ENCODE measurements around the gene PRSS53. TPM values are rescaled to one million over a fixed set of nuclear protein-coding genes. Genes with fewer than 3 reads are reported as not detected.
"Not testable (repeated sequence)": the region's sequence is repeated elsewhere in the genome, so short reads cannot be mapped to it uniquely, and the experiment has no call there.

Gene PRSS53
- 1.3 TPM in 2 replicates for total RNA-seq (2014; rRNA removed; shearing (Covaris generic))
- polyA plus RNA-seq (2014; cell fraction: nucleus; rRNA removed) = 10.5 and 18.7 TPM in 2 replicates

DNA sequence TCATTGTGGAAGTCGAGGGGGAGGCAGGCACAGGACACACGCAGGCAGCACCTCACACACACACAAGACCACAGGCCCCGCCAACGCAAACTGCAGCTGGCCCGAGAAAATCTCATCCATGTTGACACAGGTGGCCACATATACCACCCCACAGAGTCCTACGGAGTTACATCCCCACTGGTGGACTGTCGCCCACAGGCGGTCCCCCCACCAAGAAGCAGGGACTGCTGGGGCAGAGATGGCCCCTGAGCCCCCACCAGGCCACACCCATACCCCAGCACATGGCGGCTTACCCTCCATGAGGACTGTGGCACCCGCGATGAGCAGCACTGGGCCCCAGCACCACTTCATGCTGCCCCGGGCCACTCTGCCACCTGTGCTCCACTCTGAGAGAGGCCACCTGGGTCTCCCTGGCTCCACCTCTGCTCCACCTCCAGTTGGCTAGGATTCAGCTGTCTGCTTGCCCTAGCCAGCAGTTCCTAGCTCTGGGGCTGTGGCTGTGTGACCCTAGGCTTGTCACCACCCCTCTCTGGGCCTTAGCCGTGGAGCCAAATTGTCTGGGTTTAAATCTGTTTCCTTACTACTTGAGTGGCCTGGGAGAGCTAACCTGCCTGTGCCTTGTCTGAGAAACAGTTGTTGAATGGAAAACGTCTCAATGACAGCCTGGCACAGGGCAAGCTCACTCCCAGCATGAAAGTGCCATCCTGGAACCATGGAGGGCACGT, at the start of gene PRSS53:
Gene PRSS53, minus strand, starts transcription at position 485 of the 725 bp plus-strand sequence. Its CDS starts 134 bp downstream, at position 351.
- no peak for DNase-seq (ENCODE audit: extremely low read depth, low read depth)

DNA sequence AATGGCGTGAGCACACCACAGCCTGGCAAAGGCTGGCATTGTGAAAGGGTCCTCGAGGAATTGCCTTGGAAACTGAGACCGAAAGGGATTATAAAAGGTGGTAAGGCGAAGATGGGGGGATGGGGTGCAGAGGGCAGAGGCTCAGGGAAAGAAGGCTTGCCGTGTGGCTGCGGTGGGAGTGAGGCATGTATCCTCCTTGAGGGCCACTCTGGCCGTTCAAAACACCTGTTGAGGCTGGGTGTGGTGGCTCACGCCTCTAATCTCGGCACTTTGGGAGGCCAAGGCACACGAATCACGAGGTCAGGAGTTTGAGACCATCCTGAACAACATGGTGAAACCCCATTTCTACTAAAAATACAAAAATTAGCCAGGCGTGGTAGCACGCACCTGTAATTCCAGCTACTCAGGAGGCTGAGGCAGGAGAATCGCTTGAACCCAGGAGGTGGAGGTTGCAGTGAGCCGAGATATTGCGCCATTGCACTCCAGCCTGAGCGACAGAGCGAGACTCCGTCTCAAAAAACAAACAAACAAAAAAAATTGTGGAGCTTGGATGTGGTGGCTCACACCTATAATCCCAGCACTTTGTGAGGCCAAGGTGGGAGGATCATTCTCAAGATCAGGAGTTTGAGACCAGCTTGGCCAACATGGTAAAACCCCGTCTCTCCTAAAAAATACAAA, 48.2 kb upstream of the PRSS53 start:
- not testable (repeated sequence) for DNase-seq (ENCODE audit: extremely low read depth, low read depth)

DNA sequence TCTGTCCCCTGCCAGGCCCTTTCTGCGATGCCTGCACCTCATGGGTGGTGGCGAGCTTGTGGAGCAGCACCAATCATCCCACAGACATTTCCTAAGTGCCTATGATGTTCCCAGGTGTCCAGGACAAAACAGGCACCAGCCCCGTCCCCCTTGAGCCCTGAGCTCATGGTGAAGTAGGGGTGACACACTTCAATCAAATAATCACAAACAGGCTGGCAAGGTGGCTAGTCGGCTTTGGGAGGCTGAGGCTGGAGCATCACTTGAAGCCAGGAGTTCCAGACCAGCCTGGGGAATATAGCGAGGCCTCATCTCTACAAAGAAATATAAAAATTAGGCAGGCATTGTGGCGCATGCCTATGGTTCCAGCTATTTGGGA, 47.5 kb upstream of the PRSS53 start:
- DNase-seq (ENCODE audit: extremely low read depth, low read depth) = no peak

DNA sequence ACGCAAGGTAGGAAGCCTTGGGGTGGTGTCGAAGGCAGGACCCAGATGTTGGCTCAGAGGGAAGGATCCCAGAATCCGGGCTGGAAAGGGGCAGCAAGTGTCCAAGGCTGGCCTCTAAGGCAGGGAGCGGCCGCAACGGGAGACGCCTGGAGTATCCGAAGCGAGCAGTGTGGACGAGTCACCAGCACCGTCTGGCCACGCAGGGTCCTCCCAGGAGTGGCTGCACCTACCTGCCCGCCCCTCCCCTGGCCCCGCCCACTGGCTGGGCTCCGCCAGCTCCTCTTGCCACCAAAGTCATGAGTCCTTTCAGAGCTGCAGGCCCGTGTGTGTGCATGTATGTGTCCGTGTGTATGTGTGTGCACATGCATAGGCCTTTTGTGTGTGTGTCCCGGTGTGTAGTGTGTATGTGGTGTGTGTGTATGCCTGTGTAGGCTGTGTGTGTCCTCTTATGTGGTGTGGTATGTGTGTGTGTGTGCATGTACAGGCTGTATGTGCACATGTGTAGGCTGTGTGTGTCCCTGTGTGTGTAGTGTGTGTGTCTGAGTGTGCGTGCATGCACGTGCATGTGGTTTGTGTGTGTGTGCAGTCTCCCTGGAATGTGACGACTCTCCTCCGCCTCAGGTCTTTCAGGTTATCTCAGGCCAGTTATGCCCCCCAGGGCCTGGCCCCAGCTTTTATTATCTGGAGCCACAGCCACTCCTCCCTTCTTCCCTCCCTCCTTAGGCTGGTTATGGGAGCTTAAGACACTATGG, 47.0 kb upstream of the PRSS53 start, which contains the start of gene PRSS8:
Gene PRSS8, minus strand, starts transcription at position 193 of the 752 bp plus-strand sequence. CDS start 229 bp downstream, outside the sequence.
- no peak for DNase-seq (ENCODE audit: extremely low read depth, low read depth)

DNA sequence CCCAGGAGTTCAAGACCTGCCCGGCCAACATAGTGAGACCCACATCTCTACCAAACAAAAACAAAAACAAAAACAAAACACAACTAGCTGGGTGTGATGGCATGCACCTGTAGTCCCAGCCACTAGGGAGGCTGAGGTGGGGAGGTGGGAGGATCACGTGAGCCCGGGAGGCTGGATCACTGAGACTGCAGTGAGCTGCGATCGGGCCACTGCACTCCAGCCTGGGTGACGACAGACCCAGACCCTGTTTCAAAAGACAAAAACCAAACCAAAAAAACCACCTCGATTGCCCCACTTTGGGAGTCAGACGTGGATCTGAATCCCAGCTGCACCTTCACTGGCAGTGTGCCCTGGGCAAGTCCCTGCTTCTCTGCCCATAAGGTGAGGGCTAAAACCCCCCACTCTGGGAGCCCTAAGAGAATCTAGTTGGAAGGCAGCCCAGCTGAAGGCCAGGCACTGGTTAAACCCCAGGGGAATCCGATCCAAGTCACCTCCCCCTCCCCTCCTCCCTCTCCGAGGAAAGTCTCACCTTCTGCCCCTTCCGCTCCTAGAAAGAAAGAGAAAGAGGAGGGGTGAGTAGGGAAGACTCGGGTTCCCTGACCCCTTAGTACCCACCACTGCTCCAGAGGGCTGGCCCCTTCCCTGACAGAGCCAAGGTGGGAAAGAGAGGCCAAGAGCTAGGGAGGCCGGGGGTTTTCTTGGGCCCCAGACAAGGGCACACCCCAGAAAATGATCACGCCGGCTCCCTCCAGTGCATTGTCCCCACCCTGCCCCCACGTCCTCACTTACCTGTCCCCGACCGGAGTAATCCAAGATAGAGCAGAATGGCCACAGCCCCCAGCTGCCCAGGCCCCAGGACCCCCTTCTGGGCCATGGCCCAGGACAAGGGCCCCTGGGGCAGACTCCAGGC, 46.1 kb upstream of the PRSS53 start:
- no peak for DNase-seq (ENCODE audit: extremely low read depth, low read depth)

DNA sequence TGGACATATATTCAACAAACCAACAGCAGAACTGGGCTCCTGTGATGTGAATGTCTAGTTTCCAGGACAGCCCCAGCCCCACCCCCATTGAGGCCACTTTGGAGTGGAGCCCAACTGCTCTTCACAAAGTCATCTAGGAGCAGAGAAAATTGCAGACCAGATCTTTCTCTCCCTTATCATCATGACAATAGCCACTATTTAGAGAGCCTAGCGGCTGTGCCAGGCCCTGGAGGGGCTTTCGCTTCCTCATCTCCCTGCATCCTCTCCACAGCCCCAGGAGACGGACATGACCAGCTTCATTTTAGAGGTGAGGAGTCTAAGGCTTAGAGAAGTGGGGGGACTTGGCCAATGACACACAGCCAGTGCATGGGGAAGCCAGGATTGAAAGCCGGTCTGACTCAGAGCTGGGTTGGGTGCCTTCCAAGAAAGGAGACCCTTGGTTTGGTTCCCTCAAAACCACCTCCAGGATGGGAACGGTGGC, 45.4 kb upstream of the PRSS53 start:
- no peak for DNase-seq (ENCODE audit: extremely low read depth, low read depth)

DNA sequence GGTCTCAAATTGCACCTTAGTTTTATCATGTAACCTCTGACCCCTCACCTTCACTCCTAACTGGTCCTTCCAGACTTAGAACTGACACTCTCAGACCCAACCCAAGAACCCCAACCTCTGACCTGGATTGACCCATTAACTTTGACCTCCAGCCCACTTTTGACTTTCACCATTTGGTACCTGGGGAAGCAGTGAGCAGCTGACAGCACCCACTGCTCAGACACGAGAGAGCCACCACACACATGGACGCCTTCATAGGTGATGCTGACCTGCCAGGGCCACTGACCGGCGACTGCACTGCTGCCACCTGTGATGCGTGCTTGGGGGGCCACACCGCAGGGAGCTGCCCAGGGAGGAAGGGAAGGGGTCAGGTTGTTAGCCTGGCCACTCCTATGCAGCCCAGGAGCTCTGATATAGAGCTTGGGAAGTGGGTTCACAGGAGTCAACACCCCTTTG, 44.3 kb upstream of the PRSS53 start:
- DNase-seq (ENCODE audit: extremely low read depth, low read depth) = no peak

DNA sequence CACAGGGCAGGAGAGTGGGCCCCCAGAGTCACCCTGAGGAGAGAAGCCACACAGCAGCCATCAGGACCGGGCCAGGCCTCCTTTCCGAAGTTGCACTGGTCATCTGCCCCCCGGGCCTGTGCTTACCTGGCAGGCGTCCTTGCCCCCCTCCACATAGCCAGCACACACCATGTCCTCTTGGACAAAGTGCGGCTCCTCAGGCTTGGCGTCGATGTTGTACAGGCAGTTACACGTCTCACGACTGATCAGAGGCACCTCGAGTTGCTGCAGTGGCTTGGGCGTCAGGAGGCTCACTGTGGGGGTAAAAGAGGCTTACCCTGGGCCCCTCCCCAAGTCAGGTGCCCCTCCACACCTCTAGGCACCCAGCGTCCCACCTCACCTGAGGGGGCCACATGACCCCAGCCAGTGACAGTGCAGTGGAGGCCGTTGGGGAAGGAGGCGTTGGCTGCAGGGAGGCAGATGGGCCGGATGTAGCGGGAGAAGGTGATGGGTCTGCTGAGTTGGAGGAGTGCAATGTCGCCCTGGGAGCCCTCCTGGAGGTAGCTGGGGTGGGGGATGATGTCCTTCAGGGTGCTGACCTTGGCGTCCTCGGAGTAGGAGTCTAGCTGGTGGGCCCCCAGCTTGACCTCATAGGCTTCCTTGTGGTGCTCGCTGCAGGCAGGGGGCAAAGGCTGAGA, 43.7 kb upstream of the PRSS53 start:
- no peak for DNase-seq (ENCODE audit: extremely low read depth, low read depth)

DNA sequence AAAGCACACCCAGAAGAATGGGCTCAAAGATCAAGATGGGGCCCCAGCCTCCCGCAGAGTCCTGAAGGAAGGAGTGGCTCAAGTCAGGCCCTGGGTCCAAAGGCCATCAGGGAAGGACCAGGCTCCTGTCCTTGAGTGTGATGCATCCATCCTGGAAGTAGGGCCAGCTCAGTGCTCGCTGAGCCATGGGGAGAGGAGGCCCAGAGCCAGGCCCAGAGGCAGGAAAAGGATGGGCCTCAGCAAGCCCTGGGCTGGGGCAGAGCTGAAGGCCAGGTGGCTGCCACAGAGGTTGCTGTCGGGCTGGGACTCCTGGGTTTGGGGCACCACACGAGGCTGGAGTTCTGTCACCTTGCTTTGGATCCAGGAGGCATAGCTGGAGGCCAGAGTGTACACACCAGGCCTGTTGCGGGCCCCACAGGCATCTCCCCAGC, 43.1 kb upstream of the PRSS53 start:
- DNase-seq (ENCODE audit: extremely low read depth, low read depth) = no peak

DNA sequence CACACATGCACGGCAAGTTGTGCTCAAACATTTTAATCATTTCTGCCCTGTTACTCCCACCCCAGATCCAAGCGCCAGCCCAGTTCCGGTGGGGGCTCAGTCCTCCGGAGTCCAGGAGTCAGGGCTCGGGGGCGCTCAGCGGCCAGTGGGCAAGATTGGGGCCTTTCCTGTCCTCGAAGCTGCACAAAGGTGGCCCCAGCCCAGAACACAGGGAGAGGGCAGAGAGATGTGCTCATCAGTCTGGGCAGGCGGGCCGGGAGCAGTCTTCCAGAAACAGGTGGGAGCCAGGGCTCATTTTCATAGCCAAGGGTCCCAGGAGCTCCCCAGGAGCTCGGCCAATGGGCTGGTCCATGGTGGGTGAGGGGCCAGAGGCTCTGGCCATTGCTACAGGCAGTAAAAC, 42.7 kb upstream of the PRSS53 start:
- DNase-seq (ENCODE audit: extremely low read depth, low read depth) = no peak

DNA sequence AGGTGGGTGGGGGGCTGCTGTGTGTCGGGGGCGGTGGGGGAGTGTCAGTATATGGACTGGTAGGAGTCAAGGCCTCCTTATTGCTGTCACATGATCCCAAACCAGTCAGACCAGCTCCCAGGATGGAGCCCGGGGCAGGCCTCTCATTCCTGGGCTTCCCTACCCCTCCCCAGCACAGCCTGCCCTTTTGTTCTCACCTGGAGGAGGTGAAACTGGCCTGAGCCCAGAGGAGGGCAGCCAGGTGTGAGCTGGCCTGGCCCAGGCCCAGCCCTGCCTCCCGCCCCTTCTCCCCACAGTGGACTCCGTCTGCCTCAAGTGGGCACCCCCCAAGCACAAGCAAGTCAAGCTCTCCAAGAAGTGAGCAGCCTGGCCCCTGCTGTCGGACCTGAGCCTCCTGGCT, 42.2 kb upstream of the PRSS53 start:
- DNase-seq (ENCODE audit: extremely low read depth, low read depth) = no peak

DNA sequence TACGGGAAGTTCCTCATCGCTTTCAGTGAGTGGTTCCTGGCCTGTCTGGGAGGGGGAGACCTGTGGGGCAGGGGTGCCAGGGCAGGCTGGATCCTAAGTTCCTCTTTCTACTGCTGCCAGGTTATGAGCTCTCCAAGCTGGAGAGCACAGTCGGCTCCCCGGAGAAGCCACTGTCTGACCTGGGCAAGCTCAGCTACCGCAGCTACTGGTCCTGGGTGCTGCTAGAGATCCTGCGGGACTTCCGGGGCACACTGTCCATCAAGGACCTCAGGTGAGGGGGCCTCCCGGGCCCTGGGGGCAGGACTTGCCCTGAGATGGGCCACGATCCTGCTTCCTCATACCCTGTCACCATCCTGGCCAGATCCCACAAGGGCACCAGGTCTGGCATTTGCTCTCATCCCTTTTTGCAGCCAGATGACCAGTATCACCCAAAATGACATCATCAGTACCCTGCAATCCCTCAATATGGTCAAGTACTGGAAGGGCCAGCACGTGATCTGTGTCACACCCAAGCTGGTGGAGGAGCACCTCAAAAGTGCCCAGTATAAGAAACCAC, 41.7 kb upstream of the PRSS53 start:
- DNase-seq (ENCODE audit: extremely low read depth, low read depth) = no peak

DNA sequence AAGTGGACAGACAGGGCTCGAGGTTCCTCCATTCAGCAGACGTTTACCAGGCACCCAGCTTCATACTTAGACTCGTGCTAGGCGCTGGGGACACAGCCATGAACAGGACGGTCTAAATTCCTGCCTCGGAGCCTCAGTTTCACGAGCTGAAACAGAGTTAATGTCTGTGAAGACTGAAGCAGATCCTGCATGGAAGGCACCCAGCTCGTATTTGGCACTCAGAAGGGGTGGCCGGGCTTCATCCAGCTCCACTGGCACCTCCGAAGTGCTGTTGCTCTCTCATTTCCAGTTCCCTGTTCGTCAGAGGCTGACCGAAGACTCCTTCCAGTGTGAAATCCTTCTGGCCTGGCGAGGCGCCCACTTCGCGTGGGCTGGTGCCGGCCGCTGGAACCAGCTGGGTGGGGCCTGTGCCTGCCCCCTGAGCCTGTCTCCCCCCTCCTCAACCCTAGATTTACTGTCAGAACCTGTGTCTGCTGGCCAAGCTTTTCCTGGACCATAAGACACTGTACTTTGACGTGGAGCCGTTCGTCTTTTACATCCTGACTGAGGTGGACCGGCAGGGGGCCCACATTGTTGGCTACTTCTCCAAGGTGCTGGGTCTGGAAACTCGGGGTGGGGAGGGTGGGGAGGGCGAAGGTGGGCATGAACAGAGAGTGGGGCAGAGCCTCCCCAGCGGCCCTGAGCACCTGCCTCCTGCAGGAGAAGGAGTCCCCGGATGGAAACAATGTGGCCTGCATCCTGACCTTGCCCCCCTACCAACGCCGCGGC, 41.0 kb upstream of the PRSS53 start:
- no peak for DNase-seq (ENCODE audit: extremely low read depth, low read depth)

DNA sequence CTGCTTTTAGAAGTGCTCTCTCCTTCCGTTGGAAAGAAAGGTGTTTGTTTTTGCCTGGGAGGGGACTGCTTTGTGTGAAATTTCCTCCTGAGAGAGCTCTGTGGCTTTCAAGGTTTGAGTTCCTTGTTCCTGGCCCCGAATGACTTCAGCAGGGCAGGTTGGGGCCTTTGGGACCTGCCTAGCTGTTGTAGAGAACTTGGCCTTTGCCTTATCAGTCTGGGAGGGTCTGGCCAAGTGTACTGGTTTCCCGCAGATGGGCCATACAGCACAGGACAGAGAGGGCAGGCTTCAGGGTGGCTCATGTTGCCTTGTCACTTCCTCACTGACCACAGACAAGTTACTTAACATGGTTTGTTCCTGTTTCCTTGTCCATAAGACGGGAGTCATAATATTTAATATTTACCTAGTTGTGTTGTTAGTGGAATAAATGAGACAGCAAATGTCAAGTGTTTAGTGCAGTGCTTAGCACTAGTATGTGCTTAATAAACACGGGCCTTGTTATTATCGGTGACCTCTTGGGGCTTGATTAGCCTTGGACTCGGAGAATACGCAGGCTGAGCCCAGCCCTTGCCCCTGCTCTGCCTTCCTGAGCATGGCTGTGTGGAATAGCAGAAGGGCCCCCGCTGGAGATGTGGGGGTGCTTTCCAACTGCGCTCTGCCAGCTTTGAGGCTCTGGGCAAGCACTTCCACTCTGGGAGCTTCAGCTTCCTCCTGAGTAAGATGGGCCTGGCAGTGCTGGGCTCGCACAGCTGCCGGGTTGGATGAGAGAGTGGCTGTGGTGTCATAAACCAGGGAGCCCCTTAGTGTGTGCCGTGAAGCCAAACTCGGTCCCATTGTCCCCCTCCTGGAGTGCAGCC, 40.2 kb upstream of the PRSS53 start:
- DNase-seq (ENCODE audit: extremely low read depth, low read depth) = no peak

DNA sequence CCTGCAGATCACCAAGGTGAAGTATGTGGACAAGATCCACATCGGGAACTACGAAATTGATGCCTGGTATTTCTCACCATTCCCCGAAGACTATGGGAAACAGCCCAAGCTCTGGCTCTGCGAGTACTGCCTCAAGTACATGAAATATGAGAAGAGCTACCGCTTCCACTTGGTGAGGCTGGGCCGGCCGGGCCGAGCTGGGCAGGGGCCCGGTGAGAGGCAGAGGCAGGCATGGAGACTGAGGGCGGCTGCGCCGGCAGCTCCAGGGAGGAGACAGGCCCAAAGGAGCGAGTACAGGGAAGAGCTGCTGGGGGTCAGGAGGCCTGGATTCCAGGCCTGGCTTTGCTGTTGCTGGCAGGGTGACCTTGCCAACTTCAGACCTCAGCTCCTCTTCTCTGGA, 38.4 kb upstream of the PRSS53 start:
- no peak for DNase-seq (ENCODE audit: extremely low read depth, low read depth)

DNA sequence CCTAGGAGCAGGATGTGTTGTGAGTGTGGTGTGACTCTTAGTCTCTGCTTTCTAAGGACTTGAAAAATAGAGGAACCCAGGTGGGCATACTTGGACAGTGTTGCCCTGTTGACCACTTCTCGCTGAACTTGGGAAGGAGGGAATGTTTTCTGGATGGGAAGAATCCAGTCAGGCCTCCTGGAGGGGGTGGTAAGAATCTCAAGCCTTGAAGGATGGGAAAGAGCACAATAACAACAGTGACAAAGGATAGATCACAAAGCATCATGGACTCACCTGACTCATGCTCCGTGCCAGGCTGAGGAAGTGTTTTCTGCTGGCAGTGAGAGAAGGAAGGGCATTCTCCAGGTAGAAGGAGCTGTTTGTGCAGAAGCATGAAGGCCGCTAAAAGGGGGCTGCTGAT, 37.1 kb upstream of the PRSS53 start:
- DNase-seq (ENCODE audit: extremely low read depth, low read depth) = no peak

DNA sequence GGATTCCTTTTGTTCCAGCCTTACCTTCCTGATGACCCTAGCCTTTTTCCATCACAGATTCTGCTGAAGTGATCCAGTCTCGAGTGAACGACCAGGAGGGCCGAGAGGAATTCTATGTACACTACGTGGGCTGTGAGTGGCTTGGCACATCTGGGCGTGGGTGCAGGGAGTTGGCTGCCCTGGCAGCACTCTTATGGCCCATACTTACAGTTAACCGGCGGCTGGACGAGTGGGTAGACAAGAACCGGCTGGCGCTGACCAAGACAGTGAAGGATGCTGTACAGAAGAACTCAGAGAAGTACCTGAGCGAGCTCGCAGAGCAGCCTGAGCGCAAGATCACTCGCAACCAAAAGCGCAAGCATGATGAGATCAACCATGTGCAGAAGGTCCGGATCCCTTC, 31.4 kb upstream of the PRSS53 start:
- DNase-seq (ENCODE audit: extremely low read depth, low read depth) = no peak
